DOHH2 (cell line): ENCODE measurements around the gene SLC6A20.

Experiments
- H3F3A ChIP-seq: fragments of 200-600 bp; sonication (generic), shearing (Covaris generic); 2 replicates; pipeline ENCODE4 v1.6.0; 2016; ENCODE audit warnings: antibody characterized with exemption, mild to moderate bottlenecking; ENCODE audit not compliant: control insufficient read depth, insufficient read depth
- H3K27ac ChIP-seq: fragments of 200-600 bp; sonication (generic); 2 replicates; pipeline ENCODE4 v1.5.1; 2014; ENCODE audit warnings: low read depth, mild to moderate bottlenecking, low read length, moderate library complexity
- H3K27me3 ChIP-seq: fragments of 200-600 bp; sonication (generic); 2 replicates; pipeline ENCODE4 v1.6.1; 2014; ENCODE audit warnings: mild to moderate bottlenecking, low read length, mixed read lengths; ENCODE audit not compliant: control insufficient read depth
- H3K36me3 ChIP-seq: fragments of 200-600 bp; sonication (generic); 2 replicates; pipeline ENCODE4 v1.6.1; 2014; ENCODE audit warnings: mild to moderate bottlenecking, low read length, moderate library complexity, mixed read lengths; ENCODE audit not compliant: control insufficient read depth
- H3K4me1 ChIP-seq: fragments of 200-600 bp; sonication (generic); 2 replicates; pipeline ENCODE4 v1.6.1; 2014; ENCODE audit warnings: mild to moderate bottlenecking, low read length, mixed read lengths; ENCODE audit not compliant: control insufficient read depth
- H3K4me2 ChIP-seq: fragments of 200-600 bp; sonication (generic); 2 replicates; pipeline ENCODE4 v1.6.0; 2014; ENCODE audit warnings: mild to moderate bottlenecking, low read length, moderate library complexity
- H3K4me3 ChIP-seq: fragments of 200-600 bp; sonication (generic); 2 replicates; pipeline ENCODE4 v1.5.1; 2014; ENCODE audit warnings: mild to moderate bottlenecking, low read length, mixed read lengths
- H3K79me2 ChIP-seq: fragments of 200-600 bp; sonication (generic); 2 replicates; pipeline ENCODE4 v1.6.1; 2014; ENCODE audit warnings: mild to moderate bottlenecking, low read length, mixed read lengths; ENCODE audit not compliant: control insufficient read depth
- H3K9me2 ChIP-seq: fragments of 200-600 bp; sonication (generic); replicated peaks from 2 replicates; pipeline ENCODE4 v1.6.1; 2014; ENCODE audit warnings: mild to moderate bottlenecking, low read length, mixed read lengths; ENCODE audit not compliant: control insufficient read depth
- H3K9me3 ChIP-seq: fragments of 200-600 bp; sonication (generic); 2 replicates; pipeline ENCODE4 v1.6.1; 2014; ENCODE audit warnings: antibody characterized with exemption, low read length, mixed read lengths; ENCODE audit not compliant: control insufficient read depth, insufficient read depth
- H4K20me1 ChIP-seq: fragments of 200-600 bp; sonication (generic); 2 replicates; pipeline ENCODE4 v1.6.0; 2014; ENCODE audit warnings: low read depth, mild to moderate bottlenecking, antibody characterized with exemption, low read length, moderate library complexity; ENCODE audit not compliant: control insufficient read depth, insufficient read depth
- CTCF ChIP-seq: fragments of 200-600 bp; sonication (generic); IDR thresholded peaks from one replicate; pipeline ENCODE4 v1.5.1; 2014; ENCODE audit warnings: antibody characterized with exemption, mild to moderate bottlenecking, low read depth, low read length; ENCODE audit not compliant: poor library complexity, severe bottlenecking
- EZH2phosphoT487 ChIP-seq: fragments of 200-600 bp; sonication (generic); IDR thresholded peaks from 2 replicates; pipeline ENCODE4 v1.6.1; 2017; ENCODE audit warnings: borderline replicate concordance, mild to moderate bottlenecking, antibody characterized with exemption, low read length, moderate library complexity, mixed read lengths

SLC6A20 gene

GRCh38 chr3:45756055-45756454 is 40.3 kb downstream of the SLC6A20 start:
- H3K9me2 ChIP-seq: no peaks in the 10 kb centered on the region
- no peak overlapping the region for H3K4me2 ChIP-seq
- H3F3A ChIP-seq: no peaks in the 10 kb centered on the region
- no peaks in the 10 kb centered on the region for H3K9me3 ChIP-seq
- TF ChIP-seq EZH2phosphoT487: no peak
- TF ChIP-seq CTCF: no peak
- H3K27me3 ChIP-seq: no peaks in the 10 kb centered on the region
- H3K79me2 ChIP-seq: no peaks in the 10 kb centered on the region
- H3K4me3 ChIP-seq: no peak overlapping the region
- no peaks in the 10 kb centered on the region for H3K36me3 ChIP-seq
- H4K20me1 ChIP-seq: no peaks in the 10 kb centered on the region
- H3K4me1 ChIP-seq: no peaks in the 10 kb centered on the region
- no peak overlapping the region for H3K27ac ChIP-seq

GRCh38 chr3:45754461-45754860 is 41.9 kb downstream of the SLC6A20 start:
- Histone ChIP-seq H3K27ac (no peak overlapping the region), H3K36me3 (no peaks in the 10 kb centered on the region), H3F3A (no peaks in the 10 kb centered on the region), H3K79me2 (no peaks in the 10 kb centered on the region), H3K4me3 (no peak overlapping the region), H3K4me2 (no peak overlapping the region), H3K9me3 (no peaks in the 10 kb centered on the region), H3K27me3 (no peaks in the 10 kb centered on the region), H3K9me2 (no peaks in the 10 kb centered on the region), H3K4me1 (no peaks in the 10 kb centered on the region), H4K20me1 (no peaks in the 10 kb centered on the region)
- TF ChIP-seq CTCF: no peak
- no peak for TF ChIP-seq EZH2phosphoT487

GRCh38 chr3:45753095-45753494 is 43.2 kb downstream of the SLC6A20 start:
- H3K4me3 ChIP-seq: no peak overlapping the region
- H3K9me2 ChIP-seq: no peaks in the 10 kb centered on the region
- H4K20me1 ChIP-seq: no peaks in the 10 kb centered on the region
- no peaks in the 10 kb centered on the region for H3K36me3 ChIP-seq
- H3K4me1 ChIP-seq: no peaks in the 10 kb centered on the region
- H3F3A ChIP-seq: no peaks in the 10 kb centered on the region
- no peaks in the 10 kb centered on the region for H3K9me3 ChIP-seq
- H3K27ac ChIP-seq: no peak overlapping the region
- H3K4me2 ChIP-seq: no peak overlapping the region
- no peaks in the 10 kb centered on the region for H3K27me3 ChIP-seq
- TF ChIP-seq EZH2phosphoT487 (no peak), CTCF (no peak)
- no peaks in the 10 kb centered on the region for H3K79me2 ChIP-seq
